SKM-1 (cell line): ENCODE measurements around the gene KCP.

Experiments
- DNase-seq: peaks from one replicate; lab custom pipeline; 2025; ENCODE audit not compliant: unreplicated experiment; lab: John Stamatoyannopoulos, UW

KCP gene

GRCh38 chr7:128876586-128876977 lies 33.9 kb downstream of the KCP start:
- DNase-seq: no peak

- DNase-seq: no peak
Measured at GRCh38 chr7:128876127-128876526, 34.4 kb downstream of the KCP start.

- no peak for DNase-seq
Measured at GRCh38 chr7:128875523-128875948, 35.0 kb downstream of the KCP start.

GRCh38 chr7:128874140-128875031 lies 36.1 kb downstream of the KCP start:
- no peak for DNase-seq

GRCh38 chr7:128873234-128873633 lies 37.3 kb downstream of the KCP start:
- no peak for DNase-seq

- DNase-seq: no peak
Measured at GRCh38 chr7:128872394-128872824, 38.1 kb downstream of the KCP start.

GRCh38 chr7:128871050-128871449 lies 39.5 kb downstream of the KCP start:
- no peak for DNase-seq

- no peak for DNase-seq
Measured at GRCh38 chr7:128869944-128870285, 40.6 kb downstream of the KCP start.

- no peak for DNase-seq
Measured at GRCh38 chr7:128869138-128869943, 41.2 kb downstream of the KCP start.

- DNase-seq: no peak
Measured at GRCh38 chr7:128868624-128869137, 41.8 kb downstream of the KCP start.

GRCh38 chr7:128867842-128868623 lies 42.5 kb downstream of the KCP start:
- no peak for DNase-seq

GRCh38 chr7:128867241-128867640 lies 43.3 kb downstream of the KCP start:
- no peak for DNase-seq

GRCh38 chr7:128865996-128866877 lies 44.3 kb downstream of the KCP start:
- no peak for DNase-seq

- no peak for DNase-seq
Measured at GRCh38 chr7:128865303-128865702, 45.2 kb downstream of the KCP start.

- peak; percentile 25 for DNase-seq
Measured at GRCh38 chr7:128863433-128863989, 47.0 kb downstream of the KCP start.

- peak; percentile 94 for DNase-seq
Measured at GRCh38 chr7:128862571-128863432, 47.7 kb downstream of the KCP start, which contains the start of gene ATP6V1F. TSS of gene ATP6V1F (plus strand) at chr7:128862856. CDS start at chr7:128862905, 49 bp downstream.

- DNase-seq: no peak
Measured at GRCh38 chr7:128861957-128862570, 48.4 kb downstream of the KCP start.
